Panc1 (cell line): ENCODE results near the gene UBL7. TPM values are rescaled to one million over a fixed set of nuclear protein-coding genes. Genes with fewer than 3 reads are reported as not detected.

ENCODE experiments used
- ATAC-seq: fragments of 200-7000 bp; cut with Tn5 transposase; 2 replicates; pipeline ENCODE4 v1.9.1; 2020; ENCODE audit warnings: mild to moderate bottlenecking, moderate library complexity
- BruUV-seq: library from RNA; stranded (reverse); fragments of 400-500 nt; replicated peaks from 2 replicates; lab custom pipeline; 2021; lab: Mats Ljungman, UMichigan
- CTCF ChIA-PET: fragments of 300-600 bp; sonication (Branson Sonifier 250); formaldehyde crosslinking; loops from one replicate; lab custom pipeline; 2022; ENCODE audit warnings: antibody characterized with exemption; lab: Charles Lee
- POLR2A ChIA-PET: fragments of 300-600 bp; sonication (Branson Sonifier 250); formaldehyde crosslinking; loops from one replicate; lab custom pipeline; 2022; ENCODE audit warnings: antibody characterized with exemption; lab: Charles Lee
- DNase-seq: peaks from one replicate; pipeline ENCODE4 v3.0.0-alpha.2; 2010; ENCODE audit warnings: low read depth, low spot score
- H3K27ac ChIP-seq: 2 replicates; pipeline ENCODE4 v1.5.1; 2011; ENCODE audit warnings: mild to moderate bottlenecking, low read length, inconsistent platforms
- H3K27me3 ChIP-seq: fragments of 200-500 bp; sonication (Bioruptor generic); 2 replicates; pipeline ENCODE4 v1.6.0; 2014; ENCODE audit warnings: low read length, inconsistent platforms; ENCODE audit not compliant: control insufficient read depth, insufficient read depth
- H3K36me3 ChIP-seq: fragments of 200-500 bp; sonication (Bioruptor generic); 2 replicates; pipeline ENCODE4 v1.5.1; 2014; ENCODE audit warnings: inconsistent platforms, mild to moderate bottlenecking, low read length, moderate library complexity; ENCODE audit not compliant: control insufficient read depth, insufficient read depth
- H3K4me1 ChIP-seq: 2 replicates; pipeline ENCODE4 v1.5.1; 2011; ENCODE audit warnings: inconsistent platforms, mild to moderate bottlenecking, low read length, moderate library complexity; ENCODE audit not compliant: control insufficient read depth, insufficient read depth
- H3K4me3 ChIP-seq, 2 experiments: 2 replicates each; pipeline ENCODE4 v1.5.1; 2011 to 2012; ENCODE audit warnings: low read depth in 2 of 2, low read length in 2 of 2, mild to moderate bottlenecking in 2 of 2, inconsistent platforms in 1 of 2, moderate library complexity in 1 of 2
- H3K9me3 ChIP-seq: fragments of 200-500 bp; sonication (Bioruptor generic); 2 replicates; pipeline ENCODE4 v1.5.1; 2014; ENCODE audit warnings: low read depth, mild to moderate bottlenecking, inconsistent platforms, low read length, moderate library complexity; ENCODE audit not compliant: control insufficient read depth, insufficient read depth
- CTCF ChIP-seq: fragments of 450-650 bp; IDR thresholded peaks from 2 replicates; pipeline ENCODE4 v1.5.1; 2017; ENCODE audit warnings: mild to moderate bottlenecking
- POLR2AphosphoS5 ChIP-seq: IDR thresholded peaks from 2 replicates; pipeline ENCODE4 v1.6.1; 2012; ENCODE audit warnings: mild to moderate bottlenecking, low read depth, low read length, moderate library complexity
- REST ChIP-seq, 2 experiments: IDR thresholded peaks; 2 replicates each; pipeline ENCODE4 v1.6.1; 2011 to 2012; ENCODE audit warnings: low read depth in 2 of 2, control low read depth in 1 of 2, low read length in 1 of 2, mild to moderate bottlenecking in 1 of 2, moderate library complexity in 1 of 2; ENCODE audit not compliant: insufficient read depth in 1 of 2
- SIN3A ChIP-seq: IDR thresholded peaks from 2 replicates; pipeline ENCODE4 v1.6.1; 2012; ENCODE audit warnings: low read depth, mild to moderate bottlenecking, low read length, moderate library complexity, borderline replicate concordance; ENCODE audit not compliant: insufficient read depth
- TCF7L2 ChIP-seq: IDR thresholded peaks from 2 replicates; pipeline ENCODE4 v1.6.1; 2011; ENCODE audit warnings: mild to moderate bottlenecking, low read depth, low read length, inconsistent platforms
- in situ Hi-C: cut with HindIII; loops from 2 replicates; pipeline ENCODE4 v1.10.0; 2016; ENCODE audit warnings: low sequenced_read_pairs, low pct_unique_long_range_greater_than_20kb
- intact Hi-C: fragments of 100-400 bp; cut with micrococcal nuclease; formaldehyde crosslinking; loops from one replicate; pipeline ENCODE4 v1.10.0; 2022; ENCODE audit not compliant: unreplicated experiment
- total RNA-seq: library from RNA; stranded (reverse); gene quantifications from one replicate; pipeline ENCODE4 v1.2.1, GENCODE V29; 2021; ENCODE audit not compliant: unreplicated experiment

Gene UBL7
- total RNA-seq, 1 experiment from 2014 or later = 68.5 TPM

- H3K36me3 ChIP-seq = no peaks in the 10 kb centered on the region
- ATAC-seq (no peak), DNase-seq (no peak)
- intact Hi-C loops = no loop called here
- H3K4me3 ChIP-seq = no peak overlapping the region
- H3K9me3 ChIP-seq = no peaks in the 10 kb centered on the region
- in situ Hi-C loops = no loop called here
- CTCF ChIA-PET = no interaction called here
- no peaks in the 10 kb centered on the region; the same call in 1 of the 2 replicates for H3K4me1 ChIP-seq
- BruUV-seq = no TSS peak
- POLR2A ChIA-PET = no interaction called here
- H3K27ac ChIP-seq = no peak overlapping the region
- no peaks in the 10 kb centered on the region for H3K27me3 ChIP-seq
- TF ChIP-seq CTCF (no peak), TCF7L2 (no peak), SIN3A (no peak), POLR2AphosphoS5 (no peak), REST (IDR thresholded peaks at IDR 0.05; ENCODE audit: insufficient read depth in 1 of 2, low read depth in 2 of 2, low read length in 1 of 2) (no peak)
Observed at GRCh38 chr15:74400915-74401757, 59.8 kb downstream of the UBL7 start.

GRCh38 chr15:74400313-74400860 is 60.6 kb downstream of the UBL7 start:
- intact Hi-C loops = no loop called here
- Histone ChIP-seq H3K9me3 (no peaks in the 10 kb centered on the region), H3K36me3 (no peaks in the 10 kb centered on the region), H3K4me3 (no peak overlapping the region), H3K4me1 (no peaks in the 10 kb centered on the region; the same call in 1 of the 2 replicates), H3K27me3 (no peaks in the 10 kb centered on the region), H3K27ac (no peak overlapping the region)
- in situ Hi-C loops = no loop called here
- BruUV-seq = no TSS peak
- ChIA-PET CTCF (interaction anchor here (0.6 kb wide), 1 partner anchor 1319 kb away, joined by 3 read pairs; no protein-coding TSS in a partner anchor), POLR2A (no interaction called here)
- ATAC-seq = no peak
- TF ChIP-seq REST (IDR thresholded peaks at IDR 0.05; ENCODE audit: insufficient read depth in 1 of 2, low read depth in 2 of 2, low read length in 1 of 2) (no peak), TCF7L2 (no peak), POLR2AphosphoS5 (no peak), CTCF (no peak), SIN3A (no peak)
- DNase-seq = no peak
